Osteoblast (primary cell): ENCODE data around the gene GAMT. TPM values are rescaled to one million over a fixed set of nuclear protein-coding genes. Genes with fewer than 3 reads are reported as not detected.

Experiments used
- DNase-seq: peaks from one replicate; pipeline ENCODE4 v3.0.0; 2011; ENCODE audit warnings: low spot score, mixed read lengths; ENCODE audit not compliant: insufficient read length; ENCODE audit errors: missing footprints
- H2AFZ ChIP-seq: 2 replicates; pipeline ENCODE4 v1.6.0; 2011; ENCODE audit warnings: mild to moderate bottlenecking, low read length
- H3K27ac ChIP-seq: 2 replicates; pipeline ENCODE4 v1.5.1; 2011; ENCODE audit warnings: mild to moderate bottlenecking, low read depth, low read length, moderate library complexity
- H3K27me3 ChIP-seq: 2 replicates; pipeline ENCODE4 v1.6.0; 2012; ENCODE audit warnings: mild to moderate bottlenecking, control low read depth, inconsistent platforms, low read length, moderate library complexity; ENCODE audit not compliant: insufficient read depth
- H3K36me3 ChIP-seq: 2 replicates; pipeline ENCODE4 v1.5.1; 2011; ENCODE audit warnings: mild to moderate bottlenecking, low read length, control low read depth, moderate library complexity; ENCODE audit not compliant: insufficient read depth
- H3K4me1 ChIP-seq: 2 replicates; pipeline ENCODE4 v1.5.1; 2011; ENCODE audit warnings: mild to moderate bottlenecking, low read length, control low read depth, moderate library complexity; ENCODE audit not compliant: insufficient read depth
- H3K4me2 ChIP-seq: 2 replicates; pipeline ENCODE4 v1.6.0; 2011; ENCODE audit warnings: mild to moderate bottlenecking, low read length; ENCODE audit not compliant: insufficient read depth
- H3K4me3 ChIP-seq: fragments of 200-600 bp; sonication (generic); 3 replicates; pipeline ENCODE4 v1.5.1; 2012; ENCODE audit warnings: mild to moderate bottlenecking, low read length, inconsistent platforms; ENCODE audit not compliant: insufficient read depth
- H3K79me2 ChIP-seq: 2 replicates; pipeline ENCODE4 v1.6.0; 2012; ENCODE audit warnings: mild to moderate bottlenecking, low read length, control low read depth, inconsistent platforms; ENCODE audit not compliant: insufficient read depth
- H3K9me3 ChIP-seq: 2 replicates; pipeline ENCODE4 v1.5.1; 2011; ENCODE audit warnings: low read depth, low read length, control low read depth
- H4K20me1 ChIP-seq: 2 replicates; pipeline ENCODE4 v1.6.0; 2012; ENCODE audit warnings: mild to moderate bottlenecking, low read length, control low read depth; ENCODE audit not compliant: insufficient read depth
- CTCF ChIP-seq: IDR thresholded peaks from 2 replicates; pipeline ENCODE4 v1.5.1; 2011; ENCODE audit warnings: mild to moderate bottlenecking, low read depth, low read length, moderate library complexity; ENCODE audit errors: extremely low read depth
- total RNA-seq: library from RNA; depleted of rRNA; stranded (reverse); fragments of >200 nt; gene quantifications from 2 replicates; pipeline ENCODE4 v1.2.3, GENCODE V29; 2012

The GAMT gene
- total RNA-seq, 1 donor, result 25.0 TPM

- no peak for DNase-seq
- Histone ChIP-seq H3K4me2 (peak overlapping the region; percentile 26), H3K79me2 (peaks cover 96% of the 10 kb centered on the region), H3K27me3 (no peaks in the 10 kb centered on the region), H3K4me1 (peaks cover 29% of the 10 kb centered on the region), H3K27ac (peak overlapping the region; percentile 94), H2AFZ (no peak overlapping the region), H3K36me3 (peaks cover 52% of the 10 kb centered on the region), H3K9me3 (no peaks in the 10 kb centered on the region), H3K4me3 (no peak overlapping the region), H4K20me1 (peaks cover 56% of the 10 kb centered on the region)
- no peak for TF ChIP-seq CTCF
These were observed 16.5 kb upstream of the GAMT start for GRCh38 chr19:1417681-1418495.

- Histone ChIP-seq H3K4me3 (no peak overlapping the region), H3K9me3 (no peaks in the 10 kb centered on the region), H3K27ac (peak overlapping the region; percentile 94), H3K36me3 (peaks cover 47% of the 10 kb centered on the region), H3K4me2 (peak overlapping the region; percentile 26), H4K20me1 (peaks cover 62% of the 10 kb centered on the region), H3K4me1 (peaks cover 29% of the 10 kb centered on the region), H3K79me2 (peaks cover 96% of the 10 kb centered on the region), H3K27me3 (no peaks in the 10 kb centered on the region), H2AFZ (no peak overlapping the region)
- no peak for TF ChIP-seq CTCF
- peak; percentile 93 for DNase-seq
These were observed 15.8 kb upstream of the GAMT start for GRCh38 chr19:1417145-1417544.

- Histone ChIP-seq H3K27ac (peak overlapping the region; percentile 94), H3K4me2 (peak overlapping the region; percentile 64), H3K9me3 (no peaks in the 10 kb centered on the region), H3K79me2 (peaks cover 96% of the 10 kb centered on the region), H3K27me3 (no peaks in the 10 kb centered on the region), H3K36me3 (peaks cover 40% of the 10 kb centered on the region), H3K4me3 (peak overlapping the region; percentile 51), H2AFZ (no peak overlapping the region), H3K4me1 (peaks cover 36% of the 10 kb centered on the region), H4K20me1 (peaks cover 71% of the 10 kb centered on the region)
- peak; percentile 93 for DNase-seq
- TF ChIP-seq CTCF, result no peak
These were observed 14.9 kb upstream of the GAMT start for GRCh38 chr19:1416014-1416841.
